ENCODE measurements around the gene IGF1R. TPM values are rescaled to one million over a fixed set of nuclear protein-coding genes. Genes with fewer than 3 reads are reported as not detected.

The IGF1R gene
- total RNA-seq, 5 donors from 2014 or later (not counting 1 experiment from before 2014, with no cell fraction given) = 40.3 to 97.2 (median 79.4) TPM

DNA sequence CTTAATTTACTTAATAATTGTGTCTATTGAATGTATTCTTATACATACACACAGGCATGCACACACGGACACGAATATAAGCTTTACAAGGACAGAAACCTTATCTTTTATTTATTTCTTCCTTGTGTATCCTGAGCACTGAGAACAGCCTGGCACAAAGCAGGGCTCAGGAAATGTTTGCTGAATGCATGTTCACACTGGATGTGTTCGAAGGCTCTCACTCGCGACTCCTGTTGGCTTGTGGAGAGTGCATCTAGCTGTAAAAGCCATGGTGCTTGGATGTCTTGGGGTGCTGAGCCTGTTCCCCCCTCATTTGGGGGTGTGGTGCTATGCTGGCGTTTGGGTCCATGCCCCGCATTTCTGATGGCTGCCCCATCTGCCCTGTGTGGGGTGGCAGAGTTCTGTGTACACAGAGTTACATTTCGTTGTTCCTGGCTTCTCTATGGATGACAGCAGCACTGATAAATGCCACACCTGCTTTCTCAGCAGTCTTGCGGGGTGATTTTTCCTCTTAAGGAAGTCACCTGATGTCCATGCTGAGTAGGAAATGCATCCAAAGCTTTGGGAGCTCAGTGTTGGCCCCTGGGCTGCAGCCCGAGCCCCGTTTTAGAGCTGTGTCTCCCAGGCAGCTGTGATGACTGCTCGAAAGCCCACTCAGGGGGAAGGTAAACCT lies 148.5 kb downstream of the IGF1R start:
- H3K9me3 Mint-ChIP-seq = no peaks in the 10 kb centered on the region
- H3K9me3 ChIP-seq = no peaks in the 10 kb centered on the region
- H3K4me1 ChIP-seq (ENCODE audit: control insufficient read depth in 1 of 2, extremely low read depth in 1 of 2, insufficient read depth in 2 of 2, low read length in 2 of 2) = peaks cover 11 to 25% of the 10 kb centered on the region in 2 experiments
- H3K4me1 Mint-ChIP-seq = peaks cover 73 to 84% (median 84%) of the 10 kb centered on the region in 3 donors
- no peak for ATAC-seq (replicated peaks in 1 of 4)
- POLR2A ChIA-PET = interaction anchor here in 1 of 2 donors (0.6 kb wide), 1 partner anchor 198 kb away, joined by 3 read pairs; no protein-coding TSS in a partner anchor
- 79% methylated on average over 8 of the region's 12 CpGs for WGBS (ENCODE audit: insufficient coverage)
- no peaks in the 10 kb centered on the region for H3K36me3 ChIP-seq (ENCODE audit: control insufficient read depth in 2 of 2, extremely low read depth in 1 of 2, insufficient read depth in 1 of 2, low read length in 1 of 2)
- no peak for DNase-seq
- H3K27me3 ChIP-seq (replicated peaks in 1 of 2; ENCODE audit: control insufficient read depth in 2 of 2, extremely low read depth in 1 of 2, insufficient read depth in 2 of 2, low read length in 1 of 2) = peaks cover 0 to 4% of the 10 kb centered on the region in 2 experiments
- no peak overlapping the region for H3K4me3 ChIP-seq (ENCODE audit: control insufficient read depth in 1 of 2, extremely low read depth in 1 of 2, low read length in 1 of 2)
- H3K27ac ChIP-seq (ENCODE audit: low read length) = no peak overlapping the region
- H3K27me3 Mint-ChIP-seq = no peaks in the 10 kb centered on the region
- H3K36me3 Mint-ChIP-seq = no peaks in the 10 kb centered on the region
- CTCF ChIA-PET = no interaction called here
- no peak overlapping the region for H3K4me3 Mint-ChIP-seq
- no peak overlapping the region for H3K27ac Mint-ChIP-seq

DNA sequence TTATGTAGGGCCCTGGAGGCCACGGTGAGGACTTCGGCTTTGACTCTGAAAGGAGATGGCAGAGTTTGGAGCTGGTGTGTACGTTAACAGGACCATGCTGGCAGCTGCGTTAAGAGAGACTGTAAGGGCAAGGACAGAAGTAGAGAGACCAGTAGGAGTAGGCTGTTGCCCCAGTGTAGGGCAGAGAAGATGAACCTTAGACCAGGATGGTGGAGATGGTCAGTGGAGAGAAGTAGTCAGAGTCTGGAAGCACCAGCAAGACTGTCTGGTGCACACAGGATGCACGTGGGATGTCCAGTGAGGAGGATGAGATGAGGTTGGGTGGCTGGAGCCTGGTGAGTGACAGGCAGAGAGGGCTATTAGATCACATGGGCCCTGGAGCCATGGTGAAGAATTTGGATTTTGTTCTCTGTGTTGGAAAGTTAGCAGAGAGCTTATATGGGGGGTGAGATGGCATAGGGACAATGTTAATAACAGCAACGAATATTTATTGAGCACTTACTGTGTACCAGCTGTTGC lies 150.1 kb downstream of the IGF1R start:
- Histone ChIP-seq H3K4me3 (ENCODE audit: control insufficient read depth in 1 of 2, extremely low read depth in 1 of 2, low read length in 1 of 2) (no peak overlapping the region), H3K27me3 (replicated peaks in 1 of 2; ENCODE audit: control insufficient read depth in 2 of 2, extremely low read depth in 1 of 2, insufficient read depth in 2 of 2, low read length in 1 of 2) (peaks cover 0 to 4% of the 10 kb centered on the region in 2 experiments), H3K36me3 (ENCODE audit: control insufficient read depth in 2 of 2, extremely low read depth in 1 of 2, insufficient read depth in 1 of 2, low read length in 1 of 2) (no peaks in the 10 kb centered on the region), H3K4me1 (ENCODE audit: control insufficient read depth in 1 of 2, extremely low read depth in 1 of 2, insufficient read depth in 2 of 2, low read length in 2 of 2) (peaks cover 11 to 25% of the 10 kb centered on the region in 2 experiments), H3K9me3 (no peaks in the 10 kb centered on the region), H3K27ac (ENCODE audit: low read length) (no peak overlapping the region)
- H3K36me3 Mint-ChIP-seq = no peaks in the 10 kb centered on the region
- no peak for DNase-seq
- no peak overlapping the region for H3K27ac Mint-ChIP-seq
- ChIA-PET CTCF (no interaction called here), POLR2A (no interaction called here)
- H3K27me3 Mint-ChIP-seq = no peaks in the 10 kb centered on the region
- no peaks in the 10 kb centered on the region for H3K9me3 Mint-ChIP-seq
- WGBS (ENCODE audit: insufficient coverage) = 87% methylated on average over 6 of the region's 6 CpGs
- peak overlapping the region in 1 of 3 donors; percentile 24 for H3K4me3 Mint-ChIP-seq
- peaks cover 67 to 83% (median 77%) of the 10 kb centered on the region in 3 donors for H3K4me1 Mint-ChIP-seq
- no peak for ATAC-seq (replicated peaks in 1 of 4)

DNA sequence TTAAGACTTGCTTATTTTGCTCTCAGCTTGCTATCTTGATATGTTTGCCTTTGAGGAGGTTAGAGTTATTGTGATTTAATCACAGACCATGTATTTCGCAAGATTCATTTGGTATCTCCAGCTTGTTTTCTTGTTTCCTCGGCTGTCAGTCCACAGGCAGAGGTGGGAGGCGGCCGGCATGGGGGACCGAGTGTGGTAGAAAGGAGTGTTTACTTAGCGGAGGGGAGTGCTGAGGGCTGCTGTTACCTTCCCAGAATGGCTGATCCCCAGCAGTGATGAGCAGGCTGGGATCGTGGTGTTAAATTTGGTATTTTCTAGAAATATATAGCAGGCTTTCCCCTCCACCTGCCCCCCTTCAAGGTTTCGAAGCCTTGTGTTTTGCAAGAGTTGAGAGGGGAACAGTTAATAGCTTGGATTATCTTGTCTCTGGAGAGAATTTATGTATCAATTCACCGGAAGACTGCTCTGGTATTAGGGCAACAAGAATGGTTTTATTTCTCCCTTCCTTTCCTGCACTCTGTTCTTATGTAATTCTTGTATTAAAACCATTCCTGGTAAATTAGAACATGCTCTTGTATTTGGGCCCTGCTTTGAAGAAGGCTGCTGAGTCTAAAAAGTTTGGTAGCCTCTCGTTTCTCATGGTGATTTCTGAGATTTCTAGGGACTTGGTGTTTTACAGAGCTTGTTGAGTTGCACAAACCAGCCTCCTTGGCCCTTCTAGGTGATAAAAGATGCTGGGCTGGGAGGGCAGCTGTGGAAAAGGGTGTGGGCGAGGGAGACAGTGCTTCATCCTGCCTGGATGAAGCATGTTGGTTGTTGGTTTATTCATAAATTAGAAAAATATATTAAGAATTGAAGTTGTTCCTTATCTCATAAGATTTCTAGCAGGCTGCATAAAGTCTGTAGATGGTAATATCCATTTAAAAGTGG lies 151.4 kb downstream of the IGF1R start:
- Mint-ChIP-seq H3K4me1 (peaks cover 65 to 82% (median 70%) of the 10 kb centered on the region in 3 donors), H3K4me3 (peak overlapping the region in 1 of 3 donors; percentile 71), H3K9me3 (no peaks in the 10 kb centered on the region), H3K27ac (no peak overlapping the region), H3K27me3 (no peaks in the 10 kb centered on the region), H3K36me3 (no peaks in the 10 kb centered on the region)
- CTCF ChIA-PET = no interaction called here
- no peaks in the 10 kb centered on the region for H3K36me3 ChIP-seq (ENCODE audit: control insufficient read depth in 2 of 2, extremely low read depth in 1 of 2, insufficient read depth in 1 of 2, low read length in 1 of 2)
- no peak overlapping the region for H3K4me3 ChIP-seq (ENCODE audit: control insufficient read depth in 1 of 2, extremely low read depth in 1 of 2, low read length in 1 of 2)
- POLR2A ChIA-PET = no interaction called here
- 72% methylated on average over 6 of the region's 11 CpGs for WGBS (ENCODE audit: insufficient coverage)
- H3K27ac ChIP-seq (ENCODE audit: low read length) = no peak overlapping the region
- DNase-seq (no peak), ATAC-seq (replicated peaks in 1 of 4) (no peak)
- no peaks in the 10 kb centered on the region for H3K9me3 ChIP-seq
- peaks cover 0 to 4% of the 10 kb centered on the region in 2 experiments for H3K27me3 ChIP-seq (replicated peaks in 1 of 2; ENCODE audit: control insufficient read depth in 2 of 2, extremely low read depth in 1 of 2, insufficient read depth in 2 of 2, low read length in 1 of 2)
- peaks cover 11 to 25% of the 10 kb centered on the region in 2 experiments for H3K4me1 ChIP-seq (ENCODE audit: control insufficient read depth in 1 of 2, extremely low read depth in 1 of 2, insufficient read depth in 2 of 2, low read length in 2 of 2)

DNA sequence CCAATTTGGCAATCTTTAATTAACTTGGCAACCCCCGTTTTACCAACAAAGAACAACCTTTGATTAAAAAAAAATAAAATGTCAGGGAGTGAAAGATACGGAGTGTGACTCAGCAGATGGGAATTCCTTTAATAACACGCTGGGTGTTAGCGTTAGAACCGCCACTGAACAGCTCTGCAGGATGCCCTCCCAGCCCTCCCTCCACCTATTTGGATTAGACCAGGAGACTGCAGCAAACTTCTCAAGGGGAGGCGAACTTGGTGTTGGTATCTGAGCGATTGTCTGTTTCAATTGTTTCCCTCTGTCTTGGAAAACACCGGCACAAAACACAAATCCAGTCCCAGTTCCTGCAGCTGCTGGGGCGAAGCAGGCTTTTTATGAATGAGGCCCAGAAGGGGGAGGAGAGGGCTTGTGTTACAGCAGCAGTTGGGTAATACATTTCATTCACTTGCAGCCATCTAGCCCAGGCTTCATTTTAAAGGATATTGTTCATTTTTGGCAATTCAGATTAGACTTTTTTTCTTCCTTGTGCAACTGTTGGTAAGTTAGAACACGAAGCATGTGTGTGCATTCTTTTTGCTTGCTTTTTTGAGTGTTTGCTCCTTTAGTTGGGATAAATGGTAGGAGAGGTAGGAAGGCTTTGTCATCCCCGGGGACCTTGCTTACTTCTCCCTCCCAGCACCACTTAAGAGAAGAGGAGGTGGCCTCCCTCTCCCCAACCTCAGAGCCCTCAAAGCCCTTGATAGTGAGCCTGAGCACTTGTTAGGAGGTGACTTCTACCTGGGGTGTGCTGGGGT lies 152.3 kb downstream of the IGF1R start:
- H3K36me3 ChIP-seq (ENCODE audit: control insufficient read depth in 2 of 2, extremely low read depth in 1 of 2, insufficient read depth in 1 of 2, low read length in 1 of 2) = no peaks in the 10 kb centered on the region
- H3K9me3 ChIP-seq = no peaks in the 10 kb centered on the region
- CTCF ChIA-PET = no interaction called here
- Mint-ChIP-seq H3K36me3 (no peaks in the 10 kb centered on the region), H3K4me3 (peak overlapping the region in 2 of 3 donors; percentile 21 to 71), H3K9me3 (no peaks in the 10 kb centered on the region), H3K27ac (peak overlapping the region; percentile 53 to 54), H3K4me1 (peaks cover 61 to 74% (median 71%) of the 10 kb centered on the region in 3 donors), H3K27me3 (no peaks in the 10 kb centered on the region)
- DNase-seq (no peak), ATAC-seq (replicated peaks in 1 of 4) (peak in 3 of 4 experiments; percentile 36 to 40 (median 38))
- H3K27ac ChIP-seq (ENCODE audit: low read length) = no peak overlapping the region
- peaks cover 0 to 4% of the 10 kb centered on the region in 2 experiments for H3K27me3 ChIP-seq (replicated peaks in 1 of 2; ENCODE audit: control insufficient read depth in 2 of 2, extremely low read depth in 1 of 2, insufficient read depth in 2 of 2, low read length in 1 of 2)
- POLR2A ChIA-PET = no interaction called here
- peaks cover 11 to 25% of the 10 kb centered on the region in 2 experiments for H3K4me1 ChIP-seq (ENCODE audit: control insufficient read depth in 1 of 2, extremely low read depth in 1 of 2, insufficient read depth in 2 of 2, low read length in 2 of 2)
- peak overlapping the region in 1 of 2 donors; percentile 30 for H3K4me3 ChIP-seq (ENCODE audit: control insufficient read depth in 1 of 2, extremely low read depth in 1 of 2, low read length in 1 of 2)
- 93% methylated on average over 3 of the region's 11 CpGs for WGBS (ENCODE audit: insufficient coverage)

DNA sequence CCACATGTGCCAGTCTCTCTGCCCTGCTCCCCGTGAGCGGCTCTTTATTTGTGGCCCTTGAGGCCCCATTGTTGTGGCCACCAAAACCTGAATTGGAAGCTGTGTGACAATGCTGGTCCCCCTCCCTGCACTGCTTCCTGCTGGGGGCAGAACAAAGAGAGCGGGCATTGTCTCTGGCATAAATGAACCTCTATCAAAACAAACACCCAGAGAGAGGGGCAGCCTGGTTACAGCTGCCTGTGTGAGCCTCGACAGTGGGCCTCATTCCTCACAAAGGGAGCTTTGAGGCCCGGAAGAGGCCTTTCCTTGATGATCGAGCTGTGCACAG lies 152.9 kb downstream of the IGF1R start:
- H3K4me3 ChIP-seq (ENCODE audit: control insufficient read depth in 1 of 2, extremely low read depth in 1 of 2, low read length in 1 of 2) = peak overlapping the region in 1 of 2 donors; percentile 30
- ATAC-seq (replicated peaks in 1 of 4) (peak; percentile 46 to 81 (median 78)), DNase-seq (peak in 14 of 35 experiments; percentile 7 to 35 (median 12))
- ChIA-PET POLR2A (no interaction called here), CTCF (no interaction called here)
- 21% methylated on average over 4 of the region's 6 CpGs for WGBS (ENCODE audit: insufficient coverage)
- Mint-ChIP-seq H3K27me3 (no peaks in the 10 kb centered on the region), H3K4me3 (peak overlapping the region in 2 of 3 donors; percentile 21 to 71), H3K27ac (peak overlapping the region; percentile 53 to 54), H3K4me1 (peaks cover 58 to 69% (median 68%) of the 10 kb centered on the region in 3 donors), H3K36me3 (no peaks in the 10 kb centered on the region), H3K9me3 (no peaks in the 10 kb centered on the region)
- peaks cover 11 to 25% of the 10 kb centered on the region in 2 experiments for H3K4me1 ChIP-seq (ENCODE audit: control insufficient read depth in 1 of 2, extremely low read depth in 1 of 2, insufficient read depth in 2 of 2, low read length in 2 of 2)
- H3K27me3 ChIP-seq (replicated peaks in 1 of 2; ENCODE audit: control insufficient read depth in 2 of 2, extremely low read depth in 1 of 2, insufficient read depth in 2 of 2, low read length in 1 of 2) = peaks cover 0 to 4% of the 10 kb centered on the region in 2 experiments
- H3K36me3 ChIP-seq (ENCODE audit: control insufficient read depth in 2 of 2, extremely low read depth in 1 of 2, insufficient read depth in 1 of 2, low read length in 1 of 2) = no peaks in the 10 kb centered on the region
- H3K9me3 ChIP-seq = no peaks in the 10 kb centered on the region
- H3K27ac ChIP-seq (ENCODE audit: low read length) = no peak overlapping the region

DNA sequence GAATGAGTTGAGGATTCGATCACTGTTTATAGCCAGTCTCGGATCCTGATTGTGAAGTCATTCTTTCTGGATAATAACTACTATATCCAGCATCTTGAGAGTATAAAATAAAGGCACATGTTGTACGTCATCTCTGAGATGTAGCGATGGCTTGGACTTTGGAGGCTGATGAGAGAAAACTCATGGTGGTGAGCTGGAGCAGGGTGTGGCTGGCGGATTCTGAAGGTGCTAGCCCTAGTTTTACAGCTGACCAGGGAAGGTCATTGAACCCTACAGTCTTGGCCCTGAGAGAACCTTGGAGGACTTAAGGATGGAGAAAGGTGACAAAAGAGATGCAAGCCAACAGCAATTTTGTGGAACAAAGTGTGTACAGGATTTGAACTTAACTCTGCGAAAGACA lies 153.8 kb downstream of the IGF1R start:
- H3K4me3 Mint-ChIP-seq = peak overlapping the region in 1 of 3 donors; percentile 71
- peaks cover 53 to 70% (median 66%) of the 10 kb centered on the region in 3 donors for H3K4me1 Mint-ChIP-seq
- ATAC-seq (replicated peaks in 1 of 4) = no peak

More for the DNA sequence above, 153.8 kb downstream of the IGF1R start:
- Mint-ChIP-seq H3K36me3 (no peaks in the 10 kb centered on the region), H3K9me3 (no peaks in the 10 kb centered on the region), H3K27ac (no peak overlapping the region), H3K27me3 (no peaks in the 10 kb centered on the region)
- H3K36me3 ChIP-seq (ENCODE audit: control insufficient read depth in 2 of 2, extremely low read depth in 1 of 2, insufficient read depth in 1 of 2, low read length in 1 of 2) = no peaks in the 10 kb centered on the region
- POLR2A ChIA-PET = no interaction called here
- DNase-seq = no peak
- no peak overlapping the region for H3K27ac ChIP-seq (ENCODE audit: low read length)
- no peaks in the 10 kb centered on the region for H3K27me3 ChIP-seq (replicated peaks in 1 of 2; ENCODE audit: control insufficient read depth in 2 of 2, extremely low read depth in 1 of 2, insufficient read depth in 2 of 2, low read length in 1 of 2)
- H3K4me3 ChIP-seq (ENCODE audit: control insufficient read depth in 1 of 2, extremely low read depth in 1 of 2, low read length in 1 of 2) = no peak overlapping the region
- 98% methylated on average over 4 of the region's 6 CpGs for WGBS (ENCODE audit: insufficient coverage)
- peaks cover 11 to 19% of the 10 kb centered on the region in 2 experiments for H3K4me1 ChIP-seq (ENCODE audit: control insufficient read depth in 1 of 2, extremely low read depth in 1 of 2, insufficient read depth in 2 of 2, low read length in 2 of 2)
- H3K9me3 ChIP-seq = no peaks in the 10 kb centered on the region
- CTCF ChIA-PET = no interaction called here
